B cell (primary cell): ENCODE results near the gene DNAJA4.

Source experiments
- EZH2 ChIP-seq: IDR thresholded peaks from 2 replicates; pipeline ENCODE4 v1.6.1; 2012; ENCODE audit warnings: borderline replicate concordance, low read depth, mild to moderate bottlenecking, moderate library complexity, low read length; ENCODE audit not compliant: insufficient read depth, poor library complexity, severe bottlenecking
- TF ChIP-seq, protein P1 (sequence below): fragments of 200-600 bp; IDR thresholded peaks from one replicate; pipeline ENCODE4 v1.8.0; 2022; ENCODE audit warnings: antibody characterized with exemption, mild to moderate bottlenecking

DNA sequence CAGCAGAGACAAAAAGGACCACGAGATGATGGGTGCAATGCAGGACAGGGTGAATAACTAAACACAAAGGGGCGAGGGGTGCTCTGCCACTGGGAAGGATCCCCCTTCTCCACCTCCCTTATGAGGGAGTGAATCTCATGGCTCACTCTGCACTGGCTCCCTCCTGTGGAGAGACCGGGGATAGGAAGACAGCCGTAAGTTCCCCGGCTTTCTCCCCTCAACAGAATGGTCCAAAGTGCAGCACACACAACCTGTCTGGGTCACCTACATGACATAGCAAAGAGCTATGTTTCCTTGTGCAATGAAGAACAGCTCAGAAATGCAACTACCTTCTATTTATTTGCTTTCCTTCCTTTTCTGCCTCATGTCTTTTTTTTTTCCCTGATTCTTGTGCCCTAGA, 22.2 kb upstream of the DNAJA4 start:
- TF ChIP-seq EZH2, result no peak
- TF ChIP-seq, protein P1, sequence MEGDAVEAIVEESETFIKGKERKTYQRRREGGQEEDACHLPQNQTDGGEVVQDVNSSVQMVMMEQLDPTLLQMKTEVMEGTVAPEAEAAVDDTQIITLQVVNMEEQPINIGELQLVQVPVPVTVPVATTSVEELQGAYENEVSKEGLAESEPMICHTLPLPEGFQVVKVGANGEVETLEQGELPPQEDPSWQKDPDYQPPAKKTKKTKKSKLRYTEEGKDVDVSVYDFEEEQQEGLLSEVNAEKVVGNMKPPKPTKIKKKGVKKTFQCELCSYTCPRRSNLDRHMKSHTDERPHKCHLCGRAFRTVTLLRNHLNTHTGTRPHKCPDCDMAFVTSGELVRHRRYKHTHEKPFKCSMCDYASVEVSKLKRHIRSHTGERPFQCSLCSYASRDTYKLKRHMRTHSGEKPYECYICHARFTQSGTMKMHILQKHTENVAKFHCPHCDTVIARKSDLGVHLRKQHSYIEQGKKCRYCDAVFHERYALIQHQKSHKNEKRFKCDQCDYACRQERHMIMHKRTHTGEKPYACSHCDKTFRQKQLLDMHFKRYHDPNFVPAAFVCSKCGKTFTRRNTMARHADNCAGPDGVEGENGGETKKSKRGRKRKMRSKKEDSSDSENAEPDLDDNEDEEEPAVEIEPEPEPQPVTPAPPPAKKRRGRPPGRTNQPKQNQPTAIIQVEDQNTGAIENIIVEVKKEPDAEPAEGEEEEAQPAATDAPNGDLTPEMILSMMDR, result no peak
